ENCODE results near the gene COTL1. TPM values are rescaled to one million over a fixed set of nuclear protein-coding genes. Genes with fewer than 3 reads are reported as not detected.

COTL1 gene
- total RNA-seq, 1 experiment from 2014 or later, result 34.1 TPM

DNA sequence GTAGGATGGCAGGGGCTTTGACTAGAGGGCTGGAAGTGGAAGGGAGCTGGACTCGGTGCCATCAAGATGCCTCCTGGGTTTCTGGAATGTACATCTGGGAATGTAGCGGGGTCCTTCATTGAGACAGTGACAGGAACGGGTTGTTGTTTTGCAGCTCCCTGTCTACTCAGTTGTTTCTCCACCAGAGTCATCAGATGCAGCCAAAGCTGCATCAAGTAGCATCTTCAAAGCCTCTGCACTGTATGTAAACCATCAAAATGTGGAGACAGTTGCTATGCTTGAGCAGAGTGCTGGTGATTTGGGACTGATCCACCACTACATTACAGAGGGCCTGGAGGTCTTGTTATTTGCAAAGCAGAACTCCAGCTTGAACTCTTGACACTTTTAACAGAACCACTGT is 88.3 kb downstream of the COTL1 start:
- POLR2A ChIA-PET (ENCODE audit: low non-redundant PET), result no interaction called here
- Histone ChIP-seq H3K27ac (ENCODE audit: low read depth, low read length, poor library complexity, severe bottlenecking) (no peak overlapping the region), H3K36me3 (ENCODE audit: insufficient read depth, low read length, poor library complexity, severe bottlenecking) (no peaks in the 10 kb centered on the region), H3K9me3 (ENCODE audit: low read depth, low read length, poor library complexity, severe bottlenecking) (no peaks in the 10 kb centered on the region), H3K4me3 (ENCODE audit: low read depth, low read length, poor library complexity, severe bottlenecking) (no peak overlapping the region), H3K4me1 (ENCODE audit: insufficient read depth, low read length, poor library complexity, severe bottlenecking) (no peaks in the 10 kb centered on the region), H3K27me3 (replicated peaks; ENCODE audit: insufficient read depth, low read depth, low read length, poor library complexity) (no peaks in the 10 kb centered on the region)
- BruUV-seq (replicated peaks), result no TSS peak
- no peak for DNase-seq (ENCODE audit: low spot score)
- TF ChIP-seq EZH2 (IDR thresholded peaks at IDR 0.05; ENCODE audit: borderline replicate concordance, low read depth, low read length, poor library complexity, severe bottlenecking) (no peak), CTCF (conservative IDR thresholded peaks at IDR 0.05; ENCODE audit: low read depth, low read length) (no peak)
- intact Hi-C loops (cut with micrococcal nuclease; ENCODE audit: unreplicated experiment), result no loop called here
- CTCF ChIA-PET, result no interaction called here

DNA sequence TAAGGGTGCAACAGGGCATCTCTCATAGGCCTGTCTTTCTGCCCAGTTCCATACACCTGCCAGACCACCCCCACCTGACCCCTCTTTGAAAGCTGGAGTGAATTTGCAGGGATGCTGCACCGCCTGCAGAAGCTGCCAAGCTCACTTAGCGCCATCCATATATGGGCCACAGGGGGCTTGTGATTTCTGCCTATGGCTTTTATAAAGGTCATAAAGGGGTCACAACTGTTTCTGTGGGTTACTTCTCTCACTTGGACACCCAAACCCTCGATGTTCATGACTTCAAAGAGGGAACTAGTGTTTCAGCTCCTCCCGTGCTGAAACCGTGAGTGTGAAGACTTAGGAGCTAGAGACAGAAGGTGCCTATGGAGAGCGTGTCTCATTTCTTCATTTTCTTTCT is 89.6 kb downstream of the COTL1 start:
- no peak overlapping the region for H3K27ac ChIP-seq (ENCODE audit: low read depth, low read length, poor library complexity, severe bottlenecking)
- BruUV-seq (replicated peaks), result no TSS peak
- CTCF ChIA-PET, result no interaction called here
- no peak for TF ChIP-seq EZH2 (IDR thresholded peaks at IDR 0.05; ENCODE audit: borderline replicate concordance, low read depth, low read length, poor library complexity, severe bottlenecking)
- no peak for TF ChIP-seq CTCF (conservative IDR thresholded peaks at IDR 0.05; ENCODE audit: low read depth, low read length)
- no peak for DNase-seq (ENCODE audit: low spot score)
- POLR2A ChIA-PET (ENCODE audit: low non-redundant PET), result no interaction called here
- no peaks in the 10 kb centered on the region for H3K4me1 ChIP-seq (ENCODE audit: insufficient read depth, low read length, poor library complexity, severe bottlenecking)
- H3K4me3 ChIP-seq (ENCODE audit: low read depth, low read length, poor library complexity, severe bottlenecking), result no peak overlapping the region
- intact Hi-C loops (cut with micrococcal nuclease; ENCODE audit: unreplicated experiment), result no loop called here
- H3K9me3 ChIP-seq (ENCODE audit: low read depth, low read length, poor library complexity, severe bottlenecking), result no peaks in the 10 kb centered on the region
- H3K36me3 ChIP-seq (ENCODE audit: insufficient read depth, low read length, poor library complexity, severe bottlenecking), result no peaks in the 10 kb centered on the region
- no peaks in the 10 kb centered on the region for H3K27me3 ChIP-seq (replicated peaks; ENCODE audit: insufficient read depth, low read depth, low read length, poor library complexity)

DNA sequence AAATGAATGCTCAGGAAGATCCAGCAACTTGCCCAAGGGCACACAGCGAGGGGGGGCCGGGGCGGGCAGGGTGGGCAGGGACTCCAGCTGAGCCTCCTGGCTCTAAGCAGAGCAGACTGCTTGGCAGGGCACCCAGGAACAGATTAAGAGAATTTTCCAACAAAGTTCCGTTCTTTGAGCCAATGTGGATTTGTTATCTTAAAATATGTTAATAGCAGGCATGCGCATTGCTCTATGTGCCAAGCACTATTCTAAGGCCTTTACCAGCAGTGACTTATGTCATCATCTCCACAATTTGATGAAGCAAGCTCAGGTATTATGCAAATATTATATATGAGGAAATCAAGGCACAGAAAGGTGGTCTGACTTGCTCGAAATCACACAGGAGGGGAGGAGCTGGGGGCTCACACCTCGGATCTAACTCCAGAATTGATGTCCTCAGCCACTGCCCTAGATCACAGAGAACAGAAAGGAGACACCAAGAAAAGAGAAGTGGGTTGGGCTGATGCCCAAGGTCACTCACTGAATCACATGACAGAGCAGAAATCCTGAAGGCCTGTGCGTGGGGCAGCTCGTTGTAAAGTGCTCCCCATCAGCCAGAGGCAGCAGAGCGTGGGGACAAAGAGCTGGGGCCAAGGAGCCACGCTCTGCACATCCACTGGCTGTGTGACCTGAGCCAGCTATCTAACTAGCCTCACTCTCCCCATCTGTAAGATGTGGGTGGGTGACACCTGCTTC is 90.2 kb downstream of the COTL1 start:
- CTCF ChIA-PET, result interaction anchor here (0.6 kb wide), 1 partner anchor 211 kb away, joined by 5 read pairs; no protein-coding TSS in a partner anchor
- no peak for TF ChIP-seq CTCF (conservative IDR thresholded peaks at IDR 0.05; ENCODE audit: low read depth, low read length)
- no peak for TF ChIP-seq EZH2 (IDR thresholded peaks at IDR 0.05; ENCODE audit: borderline replicate concordance, low read depth, low read length, poor library complexity, severe bottlenecking)
- intact Hi-C loops (cut with micrococcal nuclease; ENCODE audit: unreplicated experiment), result no loop called here
- no peaks in the 10 kb centered on the region for H3K9me3 ChIP-seq (ENCODE audit: low read depth, low read length, poor library complexity, severe bottlenecking)
- no peak overlapping the region for H3K4me3 ChIP-seq (ENCODE audit: low read depth, low read length, poor library complexity, severe bottlenecking)
- no peak overlapping the region for H3K27ac ChIP-seq (ENCODE audit: low read depth, low read length, poor library complexity, severe bottlenecking)
- no TSS peak for BruUV-seq (replicated peaks)
- H3K27me3 ChIP-seq (replicated peaks; ENCODE audit: insufficient read depth, low read depth, low read length, poor library complexity), result no peaks in the 10 kb centered on the region
- no peaks in the 10 kb centered on the region for H3K36me3 ChIP-seq (ENCODE audit: insufficient read depth, low read length, poor library complexity, severe bottlenecking)
- no peak for DNase-seq (ENCODE audit: low spot score)
- H3K4me1 ChIP-seq (ENCODE audit: insufficient read depth, low read length, poor library complexity, severe bottlenecking), result no peaks in the 10 kb centered on the region
- POLR2A ChIA-PET (ENCODE audit: low non-redundant PET), result no interaction called here
